HCT116 (cell line): ENCODE results near the gene CCDC174. TPM values are rescaled to one million over a fixed set of nuclear protein-coding genes. Genes with fewer than 3 reads are reported as not detected.

Source experiments
- ATAC-seq: fragments of 200-7000 bp; cut with Tn5 transposase; 2 replicates; pipeline ENCODE4 v1.9.1; 2020; ENCODE audit warnings: mild to moderate bottlenecking, moderate library complexity
- BruUV-seq: library from RNA; stranded (reverse); fragments of 400-500 nt; replicated peaks from 2 replicates; lab custom pipeline; 2021; lab: Mats Ljungman, UMichigan
- CTCF ChIA-PET: fragments of 300-600 bp; sonication (Branson Sonifier 250); formaldehyde crosslinking; loops from one replicate; lab custom pipeline; 2021; ENCODE audit warnings: antibody characterized with exemption; lab: Charles Lee
- POLR2A ChIA-PET: fragments of 300-600, 350-600 bp; sonication (Branson Sonifier 250); formaldehyde crosslinking; loops from one replicate; lab custom pipeline; 2021; ENCODE audit warnings: antibody characterized with exemption; lab: Charles Lee
- RAD21 ChIA-PET, 2 experiments: fragments of 300-600 bp; sonication (Branson Sonifier 250); formaldehyde crosslinking; loops; one replicate each; lab custom pipeline; 2023; ENCODE audit warnings: low total read pairs in 2 of 2; ENCODE audit not compliant: uncharacterized antibody in 2 of 2, unreplicated experiment in 2 of 2, low non-redundant PET in 1 of 2; lab: Charles Lee
- DNase-seq: peaks from one replicate; pipeline ENCODE4 v3.0.0-alpha.2; 2010; ENCODE audit warnings: low read depth, low spot score
- H2AFZ ChIP-seq: fragments of 200-600 bp; shearing (Covaris generic), sonication (generic); 2 replicates; pipeline ENCODE4 v1.6.1; 2017; ENCODE audit warnings: low read depth, mixed run types, mixed read lengths, antibody characterized with exemption, low read length; ENCODE audit not compliant: poor library complexity, severe bottlenecking
- H3K27ac ChIP-seq: 2 replicates; pipeline ENCODE4 v1.5.1; 2012; ENCODE audit warnings: low read depth, low read length
- H3K27me3 ChIP-seq: fragments of 200-600 bp; sonication (generic); 2 replicates; pipeline ENCODE4 v1.6.1; 2016; ENCODE audit warnings: mixed run types, low read length, mixed read lengths; ENCODE audit not compliant: insufficient read depth
- H3K36me3 ChIP-seq, 2 experiments: fragments of 200-500 bp in 1 of 2; fragments of 200-600 bp in 1 of 2; sonication (Bioruptor generic) in 1 of 2; sonication (generic) in 1 of 2; 2 replicates each; pipeline versions ENCODE4 v1.5.1 to v1.6.1; 2014 to 2016; ENCODE audit warnings: low read length in 2 of 2, inconsistent platforms in 1 of 2, mixed read lengths in 1 of 2, mixed run types in 1 of 2; ENCODE audit not compliant: insufficient read depth in 2 of 2, control insufficient read depth in 1 of 2
- H3K4me1 ChIP-seq, 2 experiments: fragments of 200-600 bp in 1 of 2; sonication (generic) in 1 of 2; 2 replicates each; pipeline versions ENCODE4 v1.5.1 to v1.6.1; 2012 to 2017; ENCODE audit warnings: low read length in 2 of 2, inconsistent platforms in 1 of 2, mild to moderate bottlenecking in 1 of 2, mixed read lengths in 1 of 2, mixed run types in 1 of 2, moderate library complexity in 1 of 2; ENCODE audit not compliant: insufficient read depth in 2 of 2, control insufficient read depth in 1 of 2
- H3K4me2 ChIP-seq: fragments of 200-600 bp; sonication (generic); 2 replicates; pipeline ENCODE4 v1.6.1; 2017; ENCODE audit warnings: mixed run types, low read length, mixed read lengths
- H3K4me3 ChIP-seq, 2 experiments: fragments of 200-600 bp in 1 of 2; sonication (generic) in 1 of 2; replicated peaks in 1 of 2; 2 replicates each; pipeline ENCODE4 v1.5.1; 2011 to 2016; ENCODE audit warnings: low read length in 2 of 2, control low read depth in 1 of 2, low read depth in 1 of 2, mild to moderate bottlenecking in 1 of 2, mixed read lengths in 1 of 2, mixed run types in 1 of 2
- H3K79me2 ChIP-seq: fragments of 200-600 bp; sonication (generic); 2 replicates; pipeline ENCODE4 v1.6.1; 2017; ENCODE audit warnings: mild to moderate bottlenecking, mixed run types, low read length, moderate library complexity, mixed read lengths; ENCODE audit not compliant: insufficient read depth
- H3K9ac ChIP-seq: fragments of 200-600 bp; sonication (generic); 2 replicates; pipeline ENCODE4 v1.6.1; 2016; ENCODE audit warnings: low read length, mixed read lengths
- H3K9me2 ChIP-seq: fragments of 200-600 bp; sonication (generic), shearing (Covaris generic); 2 replicates; pipeline ENCODE4 v1.6.1; 2017; ENCODE audit warnings: mixed run types, mild to moderate bottlenecking, moderate library complexity; ENCODE audit not compliant: insufficient read depth
- H3K9me3 ChIP-seq, 2 experiments: fragments of 200-500 bp in 1 of 2; fragments of 200-600 bp in 1 of 2; sonication (Bioruptor generic) in 1 of 2; sonication (generic) in 1 of 2; 2 replicates each; pipeline ENCODE4 v1.6.1; 2014 to 2017; ENCODE audit warnings: low read length in 2 of 2, mixed read lengths in 2 of 2, inconsistent platforms in 1 of 2, low read depth in 1 of 2, mild to moderate bottlenecking in 1 of 2, mixed run types in 1 of 2, moderate library complexity in 1 of 2; ENCODE audit not compliant: control insufficient read depth in 1 of 2, insufficient read depth in 1 of 2
- H4K20me1 ChIP-seq: fragments of 200-600 bp; sonication (generic), shearing (Covaris generic); 2 replicates; pipeline ENCODE4 v1.6.1; 2017; ENCODE audit warnings: mixed run types, mild to moderate bottlenecking, moderate library complexity; ENCODE audit not compliant: insufficient read depth
- EGR1 ChIP-seq: IDR thresholded peaks from 2 replicates; pipeline ENCODE4 v1.6.1; 2012; ENCODE audit warnings: low read depth
- MAX ChIP-seq: IDR thresholded peaks from 2 replicates; pipeline ENCODE4 v1.6.1; 2012
- POLR2A ChIP-seq: IDR thresholded peaks from 2 replicates; pipeline ENCODE4 v1.7.0; 2011; ENCODE audit warnings: borderline replicate concordance; ENCODE audit not compliant: insufficient read depth, insufficient read length; ENCODE audit errors: extremely low read depth
- REST ChIP-seq: IDR thresholded peaks from 2 replicates; pipeline ENCODE4 v1.6.1; 2012; ENCODE audit warnings: low read depth
- SIN3A ChIP-seq: IDR thresholded peaks from 2 replicates; pipeline ENCODE4 v1.6.1; 2012; ENCODE audit warnings: low read depth
- SP1 ChIP-seq: IDR thresholded peaks from 2 replicates; pipeline ENCODE4 v1.6.1; 2012; ENCODE audit warnings: low read depth
- SRF ChIP-seq: IDR thresholded peaks from 2 replicates; pipeline ENCODE4 v1.6.1; 2012; ENCODE audit warnings: low read depth
- TCF7L2 ChIP-seq: IDR thresholded peaks from 2 replicates; pipeline ENCODE4 v1.7.0; 2011; ENCODE audit warnings: borderline replicate concordance, inconsistent platforms; ENCODE audit not compliant: insufficient read depth, insufficient read length; ENCODE audit errors: extremely low read depth
- YY1 ChIP-seq: IDR thresholded peaks from 2 replicates; pipeline ENCODE4 v1.6.1; 2011; ENCODE audit warnings: low read length, low read depth, moderate library complexity, mild to moderate bottlenecking; ENCODE audit not compliant: insufficient replicate concordance; ENCODE audit errors: extremely low read depth
- ZBTB33 ChIP-seq: IDR thresholded peaks from 2 replicates; pipeline ENCODE4 v1.6.1; 2011; ENCODE audit warnings: mild to moderate bottlenecking, low read length, moderate library complexity; ENCODE audit not compliant: insufficient replicate concordance; ENCODE audit errors: extremely low read depth
- ZFX ChIP-seq: fragments of 450-650 bp; IDR thresholded peaks from 2 replicates; pipeline ENCODE4 v1.6.1; 2017
- ZNF274 ChIP-seq: fragments of 200-500 bp; sonication (Bioruptor generic); IDR thresholded peaks from 2 replicates; pipeline ENCODE4 v1.6.1; 2014; ENCODE audit warnings: mild to moderate bottlenecking, low read depth, low read length, inconsistent platforms
- intact Hi-C: fragments of 100-400 bp; cut with micrococcal nuclease; formaldehyde crosslinking; loops from 2 replicates; pipeline ENCODE4 v1.10.0; 2022
- total RNA-seq: library from RNA; stranded (reverse); gene quantifications from one replicate; pipeline ENCODE4 v1.2.1, GENCODE V29; 2021; ENCODE audit not compliant: unreplicated experiment
- TF ChIP-seq, protein P1 (sequence below), 3 experiments: fragments of 200-600 bp in 1 of 3; sonication (generic) in 1 of 3; IDR thresholded peaks in 2 of 3; conservative IDR thresholded peaks in 1 of 3; 2 replicates each; pipeline ENCODE4 v1.5.1; 2012 to 2017; ENCODE audit warnings: low read depth in 2 of 3, low read length in 2 of 3, antibody characterized with exemption in 1 of 3, borderline replicate concordance in 1 of 3, control low read depth in 1 of 3, mild to moderate bottlenecking in 1 of 3, mixed read lengths in 1 of 3, mixed run types in 1 of 3, moderate library complexity in 1 of 3; ENCODE audit not compliant: insufficient read depth in 1 of 3
- TF ChIP-seq, protein P2 (sequence below): IDR thresholded peaks from 2 replicates; pipeline ENCODE4 v1.6.1; 2012

The CCDC174 gene
- total RNA-seq, 1 experiment from 2014 or later: 15.6 TPM

DNA sequence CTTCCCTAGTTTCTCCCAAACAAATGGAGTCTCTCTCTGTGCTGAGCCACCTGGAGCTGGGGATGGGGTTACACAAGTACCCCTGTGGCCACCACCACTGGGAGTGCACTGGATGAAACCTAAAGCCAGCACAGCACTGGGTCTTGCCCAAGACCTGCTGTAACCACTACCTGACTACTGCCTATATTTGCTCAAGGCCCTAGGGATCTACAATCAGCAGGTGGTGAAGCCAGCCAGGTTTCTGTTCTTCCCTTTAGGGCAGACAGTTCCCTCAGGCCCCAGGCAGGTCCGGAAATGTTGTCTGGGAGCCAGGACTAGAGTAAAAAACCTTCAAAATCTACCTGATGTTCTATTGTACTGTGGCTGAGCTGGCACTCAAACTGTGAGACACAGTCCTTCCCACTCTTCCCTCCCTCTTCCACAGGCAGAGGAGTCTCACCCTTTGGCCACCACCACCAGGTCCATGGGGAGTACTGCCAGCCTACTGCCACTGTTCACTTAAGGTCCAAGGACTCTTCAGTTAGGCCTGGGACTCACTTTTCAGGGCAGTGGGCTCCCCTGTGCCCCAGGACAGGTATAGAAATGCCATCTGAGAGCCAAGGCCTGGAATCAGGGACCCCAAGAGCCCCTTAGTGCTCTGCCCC lies 47.2 kb downstream of the CCDC174 start:
- H3K9me2 ChIP-seq: no peaks in the 10 kb centered on the region
- CTCF ChIA-PET: no interaction called here
- no peak for TF ChIP-seq POLR2A
- no peak for TF ChIP-seq SIN3A
- no peak for TF ChIP-seq ZFX
- no peak for TF ChIP-seq REST
- TF ChIP-seq EGR1: no peak
- no peak for TF ChIP-seq SRF
- TF ChIP-seq, protein P1, sequence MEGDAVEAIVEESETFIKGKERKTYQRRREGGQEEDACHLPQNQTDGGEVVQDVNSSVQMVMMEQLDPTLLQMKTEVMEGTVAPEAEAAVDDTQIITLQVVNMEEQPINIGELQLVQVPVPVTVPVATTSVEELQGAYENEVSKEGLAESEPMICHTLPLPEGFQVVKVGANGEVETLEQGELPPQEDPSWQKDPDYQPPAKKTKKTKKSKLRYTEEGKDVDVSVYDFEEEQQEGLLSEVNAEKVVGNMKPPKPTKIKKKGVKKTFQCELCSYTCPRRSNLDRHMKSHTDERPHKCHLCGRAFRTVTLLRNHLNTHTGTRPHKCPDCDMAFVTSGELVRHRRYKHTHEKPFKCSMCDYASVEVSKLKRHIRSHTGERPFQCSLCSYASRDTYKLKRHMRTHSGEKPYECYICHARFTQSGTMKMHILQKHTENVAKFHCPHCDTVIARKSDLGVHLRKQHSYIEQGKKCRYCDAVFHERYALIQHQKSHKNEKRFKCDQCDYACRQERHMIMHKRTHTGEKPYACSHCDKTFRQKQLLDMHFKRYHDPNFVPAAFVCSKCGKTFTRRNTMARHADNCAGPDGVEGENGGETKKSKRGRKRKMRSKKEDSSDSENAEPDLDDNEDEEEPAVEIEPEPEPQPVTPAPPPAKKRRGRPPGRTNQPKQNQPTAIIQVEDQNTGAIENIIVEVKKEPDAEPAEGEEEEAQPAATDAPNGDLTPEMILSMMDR (IDR thresholded peaks at IDR 0.05 in 2 of 3, conservative IDR thresholded peaks at IDR 0.05 in 1 of 3; ENCODE audit: borderline replicate concordance in 1 of 3, insufficient read depth in 1 of 3, low read depth in 2 of 3, low read length in 2 of 3): no peak
- TF ChIP-seq YY1: no peak
- no peak for TF ChIP-seq SP1
- no peak for TF ChIP-seq ZNF274
- no peak for TF ChIP-seq TCF7L2
- no peak for TF ChIP-seq ZBTB33
- TF ChIP-seq, protein P2, sequence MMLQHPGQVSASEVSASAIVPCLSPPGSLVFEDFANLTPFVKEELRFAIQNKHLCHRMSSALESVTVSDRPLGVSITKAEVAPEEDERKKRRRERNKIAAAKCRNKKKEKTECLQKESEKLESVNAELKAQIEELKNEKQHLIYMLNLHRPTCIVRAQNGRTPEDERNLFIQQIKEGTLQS: no peak
- TF ChIP-seq MAX: no peak
- TF ChIP-seq, all 23 proteins: peak for 0
- BruUV-seq: no TSS peak
- no peak overlapping the region for H3K27ac ChIP-seq
- H3K4me3 ChIP-seq: no peak overlapping the region
- H4K20me1 ChIP-seq: no peaks in the 10 kb centered on the region
- ATAC-seq (no peak), DNase-seq (no peak)
- ChIA-PET RAD21 (no interaction called here), POLR2A (no interaction called here)
- H3K9ac ChIP-seq: no peak overlapping the region
- no peaks in the 10 kb centered on the region for H3K27me3 ChIP-seq
- intact Hi-C loops: no loop called here
- no peak overlapping the region for H2AFZ ChIP-seq
- no peaks in the 10 kb centered on the region for H3K79me2 ChIP-seq
- H3K4me1 ChIP-seq: no peaks in the 10 kb centered on the region
- H3K9me3 ChIP-seq: no peaks in the 10 kb centered on the region
- no peaks in the 10 kb centered on the region for H3K36me3 ChIP-seq
- H3K4me2 ChIP-seq: no peak overlapping the region
